NCI-H128 (cell line): ENCODE results near the gene SEMA4A.
"Not testable (repeated sequence)": the region's sequence is repeated elsewhere in the genome, so short reads cannot be mapped to it uniquely, and the experiment has no call there.

ENCODE experiments used
- DNase-seq: peaks from one replicate; lab custom pipeline; 2025; ENCODE audit not compliant: unreplicated experiment; lab: John Stamatoyannopoulos, UW

SEMA4A gene

DNA sequence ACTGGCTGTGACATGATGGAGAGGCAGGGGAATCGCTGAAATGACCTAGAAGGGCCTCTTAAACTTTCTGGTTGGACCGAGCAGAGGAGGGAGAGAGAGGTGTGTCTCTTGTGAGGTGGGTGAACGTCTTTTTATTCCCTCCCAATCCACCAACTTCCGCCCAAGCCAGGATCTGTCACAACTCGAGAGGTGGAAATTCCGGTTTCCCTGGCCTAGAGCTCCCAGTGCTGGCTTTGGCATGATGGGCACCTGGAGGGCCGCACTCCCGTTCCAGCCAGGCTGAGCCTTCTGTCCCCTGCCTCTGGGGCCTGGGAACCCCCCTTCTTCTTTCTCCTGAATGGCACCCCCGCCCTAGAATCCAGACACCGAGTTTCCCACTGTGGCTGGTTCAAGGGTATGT, at the start of gene SEMA4A:
Gene SEMA4A (plus strand): TSS at position 224 of the 400 bp plus-strand sequence. CDS start 994 bp downstream, outside the sequence.
- DNase-seq: no peak

- no peak for DNase-seq
These were observed 49.1 kb upstream of the SEMA4A start for GRCh38 chr1:156104065-156104810.

- DNase-seq: no peak
These were observed 48.2 kb upstream of the SEMA4A start for GRCh38 chr1:156104861-156105832.

DNA sequence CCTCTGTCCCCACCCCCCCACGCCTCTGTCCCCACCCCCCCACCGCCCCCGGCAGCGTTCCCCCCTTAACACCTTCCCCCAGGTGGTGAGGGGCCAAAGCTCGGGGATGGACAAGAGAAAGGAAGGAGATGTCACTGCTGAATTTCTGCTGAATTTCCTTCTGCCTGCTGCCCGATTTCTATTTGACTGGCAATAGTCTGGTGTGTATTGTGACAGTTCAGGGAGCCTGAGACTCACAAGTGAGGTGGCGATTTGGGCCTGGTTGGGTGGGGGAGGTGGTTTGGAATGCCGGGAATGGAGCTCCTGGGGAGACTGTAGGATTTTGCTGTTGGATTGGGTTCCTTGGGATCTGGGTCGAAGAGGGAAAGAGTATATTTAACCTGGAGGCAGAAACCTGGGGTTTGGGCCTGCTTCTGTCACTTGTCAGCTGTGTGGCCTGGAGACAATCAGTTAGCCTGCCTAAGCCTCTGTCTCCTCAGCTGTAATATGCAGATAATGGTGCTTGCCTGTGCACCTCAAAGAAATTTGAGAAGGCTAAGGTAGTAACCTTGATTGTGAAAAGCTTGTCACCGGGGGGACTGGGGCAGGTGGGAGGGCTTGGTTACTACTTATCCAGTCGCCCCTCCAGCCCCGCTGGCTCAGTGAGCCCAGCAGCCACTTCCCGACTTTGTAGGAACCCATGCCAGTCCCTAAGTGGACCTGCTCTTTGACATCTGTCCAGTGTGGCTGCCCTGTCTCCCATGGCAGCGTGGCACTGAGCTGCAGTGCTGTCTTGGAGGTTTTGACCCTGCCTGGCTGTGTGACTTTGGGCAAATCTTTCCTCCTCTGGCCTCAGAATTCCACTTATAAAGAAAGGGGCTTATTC, 46.5 kb upstream of the SEMA4A start:
- no peak for DNase-seq

GRCh38 chr1:156108057-156108456, 45.3 kb upstream of the SEMA4A start:
- no peak for DNase-seq

DNA sequence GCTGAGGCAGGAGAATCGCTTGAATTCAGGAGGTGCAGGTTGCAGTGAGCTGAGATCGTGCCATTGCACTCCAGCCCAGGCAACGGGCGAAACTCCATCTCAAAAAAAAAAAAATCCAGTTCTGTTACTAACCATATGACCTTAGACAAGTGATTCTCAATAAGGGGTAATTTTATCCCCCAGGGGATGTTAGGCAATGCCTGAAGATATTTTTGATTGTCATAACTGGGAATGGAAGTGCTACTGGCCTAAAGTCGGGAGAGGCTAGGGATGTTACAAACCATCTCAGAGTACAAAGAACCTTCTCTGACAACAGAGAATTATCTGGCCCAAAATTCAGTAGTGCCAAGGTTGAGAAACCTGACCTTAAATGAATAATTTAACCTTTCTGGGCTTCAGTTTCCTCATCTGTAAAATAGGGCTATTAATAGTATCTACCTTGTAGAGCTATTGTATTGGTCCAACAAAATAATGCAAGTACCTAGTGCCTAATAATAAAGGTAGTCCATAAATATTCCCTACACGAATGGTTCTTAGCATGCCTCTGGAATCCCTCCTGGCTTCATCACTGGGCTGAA, 44.6 kb upstream of the SEMA4A start:
- DNase-seq: no peak

DNA sequence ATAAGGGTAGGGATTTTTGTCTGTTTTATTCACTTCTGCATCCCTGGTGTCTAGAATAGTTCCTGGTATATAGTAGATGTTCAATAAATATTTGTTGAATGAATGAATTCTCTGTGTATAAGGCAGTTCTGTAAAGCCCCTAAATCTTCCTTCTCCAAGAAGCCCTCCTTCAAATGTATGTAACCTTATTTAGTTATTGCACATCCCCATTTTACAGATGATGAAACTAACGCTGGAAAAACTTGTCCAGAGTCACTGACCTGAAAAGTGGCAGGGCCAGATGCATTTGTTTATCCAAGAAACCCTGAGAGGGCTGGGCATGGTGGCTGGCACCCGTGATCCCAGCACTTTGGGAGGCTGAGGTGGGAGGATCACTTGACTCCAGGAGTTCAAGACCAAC, 43.1 kb upstream of the SEMA4A start:
- DNase-seq: no peak

- DNase-seq: no peak
These were observed 41.9 kb upstream of the SEMA4A start for GRCh38 chr1:156111355-156111962.

- DNase-seq: no peak
These were observed 40.9 kb upstream of the SEMA4A start for GRCh38 chr1:156112276-156113137.

GRCh38 chr1:156113282-156113950, 40.0 kb upstream of the SEMA4A start:
- no peak for DNase-seq

GRCh38 chr1:156114101-156114918, 39.1 kb upstream of the SEMA4A start, which contains the start of gene LMNA:
Gene LMNA (plus strand): TSS chr1:156114711. CDS start chr1:156114919, 208 bp downstream.
- DNase-seq: peak; percentile 58

DNA sequence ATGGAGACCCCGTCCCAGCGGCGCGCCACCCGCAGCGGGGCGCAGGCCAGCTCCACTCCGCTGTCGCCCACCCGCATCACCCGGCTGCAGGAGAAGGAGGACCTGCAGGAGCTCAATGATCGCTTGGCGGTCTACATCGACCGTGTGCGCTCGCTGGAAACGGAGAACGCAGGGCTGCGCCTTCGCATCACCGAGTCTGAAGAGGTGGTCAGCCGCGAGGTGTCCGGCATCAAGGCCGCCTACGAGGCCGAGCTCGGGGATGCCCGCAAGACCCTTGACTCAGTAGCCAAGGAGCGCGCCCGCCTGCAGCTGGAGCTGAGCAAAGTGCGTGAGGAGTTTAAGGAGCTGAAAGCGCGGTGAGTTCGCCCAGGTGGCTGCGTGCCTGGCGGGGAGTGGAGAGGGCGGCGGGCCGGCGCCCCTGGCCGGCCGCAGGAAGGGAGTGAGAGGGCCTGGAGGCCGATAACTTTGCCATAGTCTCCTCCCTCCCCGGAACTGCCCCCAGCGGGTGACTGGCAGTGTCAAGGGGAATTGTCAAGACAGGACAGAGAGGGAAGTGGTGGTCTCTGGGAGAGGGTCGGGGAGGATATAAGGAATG, 38.4 kb upstream of the SEMA4A start:
- DNase-seq: no peak

DNA sequence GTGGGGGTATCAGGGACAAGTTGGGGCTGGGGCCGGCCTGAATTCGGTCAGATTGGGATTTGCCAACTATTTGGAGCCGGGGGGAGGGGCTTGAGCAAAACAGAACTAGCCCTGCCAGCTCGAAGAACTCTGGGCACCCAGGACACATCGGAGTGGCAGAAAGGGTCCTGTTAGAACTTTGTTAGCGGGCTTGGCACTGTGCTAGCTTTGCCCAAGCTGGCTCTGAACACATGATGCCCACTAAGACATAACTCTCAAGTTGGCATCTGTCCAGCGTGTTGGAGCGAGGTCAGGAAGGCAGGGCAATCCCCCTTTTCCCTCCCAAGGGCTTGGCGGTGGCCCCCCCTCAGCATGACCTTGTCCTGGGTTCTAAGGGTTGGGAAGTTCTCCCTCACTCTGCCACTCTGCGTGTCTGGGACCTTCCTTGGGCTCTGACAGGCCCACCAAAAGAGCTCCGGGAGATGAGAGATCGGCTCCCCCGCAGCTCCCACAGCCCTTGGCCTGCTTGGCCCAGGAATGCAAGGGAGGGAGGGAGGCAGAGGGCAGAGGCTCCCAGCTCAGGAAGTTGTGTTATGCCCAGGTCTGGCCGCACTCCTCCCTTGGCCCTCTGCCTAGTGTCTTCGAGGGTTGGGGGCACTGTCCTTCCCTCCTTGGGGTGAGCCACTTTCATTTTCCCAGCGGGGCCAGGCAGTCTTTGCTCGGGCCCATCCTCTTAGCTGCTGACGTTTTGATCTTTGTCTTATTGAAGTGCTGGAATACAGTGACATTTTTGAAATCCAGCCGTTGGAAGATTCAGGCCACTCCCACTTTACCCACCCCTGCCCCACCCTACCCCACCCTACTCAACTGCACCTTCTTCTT, 37.6 kb upstream of the SEMA4A start:
- no peak for DNase-seq

DNA sequence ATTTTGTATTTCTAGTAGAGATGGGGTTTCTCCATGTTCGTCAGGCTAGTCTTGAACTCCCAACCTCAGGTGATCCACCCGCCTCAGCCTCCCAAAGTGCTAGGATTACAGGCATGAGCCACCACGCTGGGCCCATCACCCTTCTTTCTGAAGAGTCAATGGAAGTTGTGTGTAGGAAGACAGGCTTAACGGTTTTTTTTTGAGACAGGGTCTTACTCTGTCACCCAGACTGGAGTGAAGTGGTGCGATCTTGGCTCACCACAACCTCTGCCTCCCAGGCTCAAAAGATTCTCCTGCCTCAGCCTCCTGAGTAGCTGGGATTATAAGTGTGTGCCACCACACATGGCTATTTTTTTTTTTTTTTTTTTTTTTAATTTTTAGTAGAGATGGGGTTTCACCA, 36.7 kb upstream of the SEMA4A start:
- DNase-seq: not testable (repeated sequence)

- no peak for DNase-seq
These were observed 35.8 kb upstream of the SEMA4A start for GRCh38 chr1:156117414-156118176.
